KOPT-K1 (cell line): ENCODE measurements around the gene RECQL5.

ENCODE experiments used
- H3K27ac ChIP-seq: fragments of 200-600 bp; sonication (generic); 2 replicates; pipeline ENCODE4 v1.5.1; 2016; ENCODE audit warnings: antibody characterized with exemption, mild to moderate bottlenecking, low read depth, low read length; ENCODE audit not compliant: poor library complexity, severe bottlenecking
- H3K36me3 ChIP-seq: fragments of 200-600 bp; sonication (generic); 2 replicates; pipeline ENCODE4 v1.5.1; 2017; ENCODE audit warnings: antibody characterized with exemption, mild to moderate bottlenecking, low read length, moderate library complexity; ENCODE audit not compliant: insufficient read depth
- H3K9me3 ChIP-seq: fragments of 200-600 bp; sonication (generic); 2 replicates; pipeline ENCODE4 v1.5.1; 2017; ENCODE audit warnings: antibody characterized with exemption, low read length, mild to moderate bottlenecking; ENCODE audit not compliant: insufficient read depth, poor library complexity, severe bottlenecking

Gene RECQL5

DNA sequence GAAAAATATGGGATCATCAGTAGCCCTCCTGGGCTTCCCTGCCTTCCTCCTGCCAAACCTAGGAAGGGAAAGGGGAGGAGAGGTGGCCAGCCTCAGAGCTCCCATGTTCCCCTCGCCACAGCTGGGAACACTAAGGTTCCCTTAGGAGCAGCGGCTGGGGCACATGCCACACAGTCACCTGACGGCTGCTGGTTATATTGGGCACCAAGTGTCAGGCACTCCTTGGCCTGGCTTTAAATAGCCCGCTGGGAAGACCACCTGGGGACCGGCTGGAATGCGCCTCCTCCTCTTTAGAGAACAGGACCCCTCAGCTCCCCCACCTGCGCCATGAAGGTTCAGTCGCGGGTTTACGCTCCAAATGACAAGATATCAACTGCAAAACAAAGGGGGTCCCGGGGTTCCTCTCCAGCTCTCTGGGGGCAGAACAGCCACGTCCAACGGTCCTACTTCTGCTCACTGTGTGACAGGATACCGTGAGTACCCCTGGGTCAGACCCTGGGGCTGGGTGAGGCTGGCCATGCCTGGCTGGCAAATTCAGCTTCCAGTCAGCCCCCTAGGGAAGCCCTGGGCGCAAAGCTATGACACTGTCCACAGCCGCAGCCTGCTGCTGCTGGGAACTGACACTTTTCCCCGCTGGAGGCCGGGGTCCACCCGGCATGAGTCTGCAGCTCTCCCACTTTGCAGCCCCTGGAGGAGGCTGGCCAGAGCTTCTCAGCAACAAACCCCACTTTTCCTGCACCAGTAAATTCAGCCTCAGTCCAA is 30.4 kb downstream of the RECQL5 start:
- no peaks in the 10 kb centered on the region for H3K9me3 ChIP-seq
- no peak overlapping the region for H3K27ac ChIP-seq
- H3K36me3 ChIP-seq = peaks cover 6% of the 10 kb centered on the region; the same call in 1 of the 2 replicates

DNA sequence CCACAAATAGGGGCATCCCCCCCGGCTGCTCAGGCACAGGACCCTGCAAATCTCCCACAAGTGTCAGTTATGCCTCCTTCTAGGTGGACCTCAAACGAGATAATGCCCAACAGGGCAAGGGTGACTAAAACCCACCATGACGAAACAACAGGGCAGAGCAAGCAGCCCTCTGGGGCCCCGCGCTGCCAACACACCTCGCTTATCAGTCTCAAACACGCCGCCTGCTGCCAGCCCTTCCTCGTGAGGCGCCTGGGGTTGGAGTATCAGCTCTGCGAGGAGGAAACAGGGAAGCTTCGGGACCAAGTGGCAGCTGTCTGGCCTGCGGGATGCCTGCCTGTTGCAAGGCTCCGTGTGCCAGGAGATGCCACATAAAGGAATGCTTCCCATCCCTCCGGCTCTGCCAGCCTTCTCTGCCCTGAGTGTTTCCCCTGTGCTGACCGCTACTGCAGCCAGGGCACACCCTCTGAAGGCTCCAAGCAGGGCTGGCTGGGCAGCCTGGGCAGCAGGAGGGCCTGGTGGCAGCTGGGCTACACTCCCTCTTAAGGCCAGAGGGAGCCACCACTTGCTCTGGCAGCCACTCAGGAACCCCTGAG is 31.2 kb downstream of the RECQL5 start:
- Histone ChIP-seq H3K27ac (no peak overlapping the region), H3K36me3 (peaks cover 13% of the 10 kb centered on the region; the same call in 1 of the 2 replicates), H3K9me3 (no peaks in the 10 kb centered on the region)

DNA sequence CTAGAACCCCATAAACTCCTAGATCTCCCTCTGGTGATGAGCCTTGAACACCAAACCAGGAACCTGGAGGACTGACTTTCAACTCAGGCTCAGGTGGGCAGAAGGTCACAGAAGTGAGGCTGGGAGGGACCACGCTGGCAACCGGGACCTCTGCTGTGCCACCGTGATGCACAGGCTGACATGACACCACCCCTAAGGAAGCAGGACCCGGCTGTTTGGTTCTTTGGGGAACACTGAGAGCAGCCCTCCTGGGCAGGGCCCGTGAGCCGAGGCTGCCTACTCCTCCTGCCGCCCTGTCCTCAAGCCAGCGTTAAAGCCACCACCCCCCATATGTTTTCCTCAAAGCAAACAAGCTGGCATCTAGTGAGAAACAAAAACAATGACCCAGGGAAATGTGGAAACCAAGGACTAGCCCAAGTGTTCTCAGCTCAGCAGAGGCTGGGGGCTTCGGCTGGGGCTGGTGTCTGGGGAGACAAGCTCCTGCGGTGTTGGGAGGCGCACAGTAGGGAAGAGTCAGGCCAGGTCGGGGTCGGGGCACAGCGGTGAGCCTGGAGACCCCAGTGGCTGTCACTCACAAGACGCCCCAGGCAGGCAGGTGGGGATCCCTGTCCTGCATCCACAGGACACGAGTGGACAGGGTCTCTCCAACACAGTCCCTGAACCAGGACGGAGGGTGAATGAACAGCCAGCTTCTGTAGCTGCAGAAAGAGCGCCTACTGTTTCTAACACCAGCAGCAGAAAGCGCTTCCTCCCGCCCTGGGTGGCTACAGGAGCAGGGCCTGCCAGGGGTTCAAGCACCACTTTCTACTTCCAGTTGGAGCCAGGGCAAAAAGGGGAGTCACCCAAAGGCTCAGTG is 32.0 kb downstream of the RECQL5 start:
- H3K27ac ChIP-seq = no peak overlapping the region
- H3K36me3 ChIP-seq = peaks cover 20% of the 10 kb centered on the region; the same call in 1 of the 2 replicates
- H3K9me3 ChIP-seq = no peaks in the 10 kb centered on the region

DNA sequence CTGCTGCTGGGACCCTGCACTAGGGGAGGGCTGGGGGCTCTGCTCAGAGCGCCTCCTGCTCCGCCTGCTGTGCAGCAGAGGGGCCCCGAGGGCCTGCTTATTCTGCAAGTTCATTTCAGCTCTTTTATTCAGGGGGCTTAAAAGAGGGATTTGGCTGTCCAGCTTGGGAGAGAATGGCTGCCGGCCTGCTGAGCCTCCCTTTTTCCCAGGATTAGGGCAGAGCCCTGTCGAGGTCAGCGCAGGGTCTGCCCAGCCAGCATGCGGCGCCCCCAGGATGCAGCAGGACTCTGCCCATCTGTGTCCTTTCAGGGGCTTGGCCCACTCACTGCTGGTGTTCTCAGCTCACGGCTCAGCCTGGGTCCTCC is 32.6 kb downstream of the RECQL5 start:
- Histone ChIP-seq H3K36me3 (peaks cover 24% of the 10 kb centered on the region; the same call in 1 of the 2 replicates), H3K9me3 (no peaks in the 10 kb centered on the region), H3K27ac (no peak overlapping the region)

DNA sequence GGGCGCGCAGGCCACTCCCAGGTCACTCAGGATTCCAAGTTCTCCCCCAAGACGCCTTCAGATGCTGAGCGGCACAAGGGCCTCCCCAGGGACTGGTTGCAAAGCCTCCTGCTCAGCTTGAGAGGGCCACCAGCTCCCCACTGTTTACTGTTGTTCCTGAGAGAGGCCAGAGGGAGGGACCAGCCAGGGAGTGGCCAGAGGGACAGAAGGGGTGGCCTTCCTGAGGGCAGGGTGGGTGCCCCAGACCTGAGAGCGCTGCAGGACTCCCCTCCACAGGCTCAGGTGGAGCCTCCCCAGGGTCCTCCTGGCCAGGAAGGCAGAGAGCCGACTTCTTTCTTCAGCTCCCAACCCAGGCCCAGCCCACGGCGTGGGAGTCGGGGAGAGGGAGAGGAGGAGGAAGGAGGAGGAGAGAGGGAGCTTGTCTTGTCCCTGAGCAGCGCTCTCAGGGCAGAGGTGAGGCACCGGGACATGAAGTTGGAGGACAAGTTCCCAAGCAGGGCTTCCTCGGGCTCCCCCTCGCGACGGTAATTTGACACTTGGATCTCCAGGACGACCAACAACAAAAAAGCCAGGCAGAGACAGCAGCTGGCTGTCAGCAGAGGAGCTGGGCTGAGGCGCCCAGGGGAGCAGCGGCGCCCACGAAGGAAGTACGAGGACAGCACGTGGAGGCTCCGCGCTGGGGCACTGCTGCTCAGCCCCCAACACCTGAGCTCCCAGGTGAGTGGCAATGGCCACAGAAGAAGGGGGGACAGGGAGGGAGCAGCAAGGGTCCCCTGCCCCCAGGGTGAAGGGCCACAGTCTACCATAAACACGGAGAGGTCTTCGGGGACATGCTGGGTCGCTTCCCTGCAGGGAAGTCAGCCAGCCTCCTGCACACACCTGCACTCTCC is 33.2 kb downstream of the RECQL5 start:
- Histone ChIP-seq H3K27ac (no peak overlapping the region), H3K9me3 (no peaks in the 10 kb centered on the region), H3K36me3 (peaks cover 24% of the 10 kb centered on the region; the same call in 1 of the 2 replicates)

DNA sequence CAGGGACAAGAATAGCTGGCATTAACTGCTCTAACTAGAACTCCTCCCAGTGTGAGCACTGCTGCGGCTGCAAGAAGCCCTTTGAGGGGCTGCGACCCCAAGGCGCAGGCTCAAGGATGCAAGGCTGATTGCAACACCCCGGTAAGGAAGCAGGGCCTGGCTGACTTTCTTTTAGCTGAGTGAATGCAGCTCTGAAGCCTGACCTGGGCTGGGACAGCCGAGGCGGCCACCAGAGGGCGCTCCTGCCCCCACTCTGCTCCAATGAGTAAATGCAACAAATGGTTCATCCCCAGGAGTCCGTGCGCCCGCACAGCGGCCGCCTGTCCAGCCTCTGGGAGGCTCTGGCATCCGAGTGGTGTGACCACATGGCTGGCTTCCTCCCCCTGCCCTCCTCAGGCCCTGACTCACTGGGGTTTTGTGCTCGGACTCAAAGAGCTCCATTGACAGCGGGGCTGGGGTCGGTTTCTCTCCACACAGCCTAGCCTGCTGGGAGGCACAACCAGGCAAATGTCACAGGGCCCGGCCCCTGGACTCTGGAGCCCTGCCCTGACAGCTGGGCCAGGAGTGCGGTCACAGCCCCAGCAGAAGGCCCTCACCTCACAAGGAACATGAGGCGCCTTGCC is 34.0 kb downstream of the RECQL5 start, which contains the start of gene SMIM5:
Gene SMIM5, plus strand, starts transcription at position 572 of the 623 bp plus-strand sequence. CDS start 6,768 bp downstream, outside the sequence.
- Histone ChIP-seq H3K27ac (no peak within 1 kb of the TSS), H3K9me3 (no peaks in the 10 kb centered on the region), H3K36me3 (peaks cover 27% of the 10 kb centered on the region; the same call in 1 of the 2 replicates)

DNA sequence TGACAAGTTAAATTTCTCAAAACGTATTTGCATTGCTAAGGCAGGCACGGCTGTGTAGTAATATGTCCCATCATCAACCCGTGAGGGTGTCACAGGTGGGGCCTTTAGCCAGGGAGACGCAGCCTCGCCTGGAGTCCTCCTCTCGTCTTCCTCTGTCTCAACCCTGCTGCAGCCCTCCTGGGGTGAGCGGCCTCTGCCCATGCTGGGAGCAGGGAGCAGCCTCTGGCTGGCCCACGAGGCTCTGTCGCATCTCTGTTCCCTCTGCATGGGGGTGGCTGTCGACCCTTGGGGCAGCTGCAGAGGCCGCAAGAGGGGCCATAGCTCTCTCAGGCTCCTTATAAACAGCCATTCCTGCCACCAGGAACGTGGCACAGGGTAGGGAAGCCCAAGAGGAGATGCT is 34.5 kb downstream of the RECQL5 start:
- peaks cover 29% of the 10 kb centered on the region; the same call in 1 of the 2 replicates for H3K36me3 ChIP-seq
- no peak overlapping the region for H3K27ac ChIP-seq
- H3K9me3 ChIP-seq = no peaks in the 10 kb centered on the region

DNA sequence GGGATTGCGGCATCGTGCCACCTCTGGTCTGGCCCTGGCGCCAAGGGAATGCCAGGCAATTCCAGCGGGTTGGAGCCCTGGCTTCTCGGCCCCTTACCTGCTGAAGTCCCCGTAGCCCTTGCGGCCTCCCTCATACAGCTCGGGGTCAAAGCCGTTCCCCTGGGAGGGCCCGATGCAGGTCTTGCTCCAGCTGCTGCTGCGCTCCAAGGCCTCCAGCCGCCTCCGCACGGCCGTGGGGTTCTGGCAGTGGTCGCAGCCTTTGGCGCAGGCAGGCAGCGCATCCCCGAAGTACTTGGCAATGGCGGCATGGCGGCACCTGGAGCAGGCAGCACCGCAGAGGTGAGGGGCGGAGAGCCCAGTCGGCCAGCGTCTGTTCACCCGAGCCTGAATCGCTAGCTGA is 35.6 kb downstream of the RECQL5 start:
- H3K27ac ChIP-seq = no peak overlapping the region
- peaks cover 29% of the 10 kb centered on the region; the same call in 1 of the 2 replicates for H3K36me3 ChIP-seq
- no peaks in the 10 kb centered on the region for H3K9me3 ChIP-seq

DNA sequence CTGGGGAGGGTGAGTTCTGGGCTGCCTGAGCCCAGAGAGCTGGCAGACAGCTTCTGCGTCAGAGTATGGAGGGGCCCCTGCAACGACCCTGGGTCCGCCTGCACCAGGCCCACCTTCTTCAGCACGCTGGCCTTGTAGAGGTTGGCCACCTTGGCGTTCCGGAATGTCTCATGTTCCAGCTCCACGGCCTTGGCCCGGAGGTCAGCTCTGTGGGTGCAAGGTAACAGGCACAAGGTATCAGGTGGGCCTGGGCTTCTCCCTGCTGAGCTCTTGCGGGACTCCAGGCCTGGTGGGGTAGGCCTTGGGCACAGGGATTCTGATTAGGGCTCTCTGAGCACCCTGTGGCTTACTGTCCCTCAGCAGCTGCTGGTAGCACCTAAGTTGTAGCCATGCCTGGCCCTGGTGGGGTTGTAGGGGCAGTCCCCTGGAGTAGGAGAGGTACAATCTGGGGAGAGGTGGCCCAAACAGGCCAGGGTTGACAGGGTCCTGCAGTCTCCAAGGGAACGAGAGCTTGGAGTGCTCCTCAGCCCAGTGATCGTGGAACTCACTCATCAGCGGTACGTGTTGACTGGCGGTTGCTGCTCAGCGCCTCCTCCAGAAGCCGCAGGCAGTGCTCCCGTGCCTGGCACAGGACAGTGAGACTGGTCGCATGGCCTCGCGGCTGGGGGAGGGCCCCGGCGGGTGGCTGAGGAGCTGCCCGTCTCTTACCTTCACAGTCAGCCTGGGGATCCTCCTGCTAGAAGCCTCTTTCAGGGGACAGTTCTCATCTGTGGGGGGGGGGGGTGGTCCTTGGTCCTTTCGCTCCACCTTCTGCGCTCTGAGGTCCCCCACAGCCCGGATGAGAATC is 36.7 kb downstream of the RECQL5 start:
- Histone ChIP-seq H3K9me3 (no peaks in the 10 kb centered on the region), H3K27ac (no peak overlapping the region), H3K36me3 (peaks cover 29% of the 10 kb centered on the region; the same call in 1 of the 2 replicates)

DNA sequence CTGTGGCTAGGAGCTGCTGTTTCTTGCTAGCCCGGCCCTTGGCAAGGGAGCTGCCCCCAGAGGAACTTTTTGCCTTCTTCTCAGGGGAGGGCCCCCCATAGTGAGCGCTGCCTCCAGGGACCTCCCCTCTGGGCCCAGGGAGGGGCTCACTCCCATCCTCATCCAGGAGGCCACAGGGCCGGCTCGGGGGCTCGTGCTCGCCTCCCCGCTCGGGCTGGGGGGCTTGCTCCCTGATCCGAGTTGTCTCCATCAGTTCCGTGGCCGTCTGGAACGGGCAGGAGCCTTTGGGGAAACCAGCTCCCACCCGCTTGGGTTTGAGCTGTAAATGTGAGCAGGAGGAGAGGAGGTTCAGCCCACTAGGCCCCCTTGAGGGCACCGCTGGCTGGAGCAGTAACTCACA is 37.8 kb downstream of the RECQL5 start:
- no peak overlapping the region for H3K27ac ChIP-seq
- H3K9me3 ChIP-seq = no peaks in the 10 kb centered on the region
- H3K36me3 ChIP-seq = peaks cover 29% of the 10 kb centered on the region; the same call in 1 of the 2 replicates

DNA sequence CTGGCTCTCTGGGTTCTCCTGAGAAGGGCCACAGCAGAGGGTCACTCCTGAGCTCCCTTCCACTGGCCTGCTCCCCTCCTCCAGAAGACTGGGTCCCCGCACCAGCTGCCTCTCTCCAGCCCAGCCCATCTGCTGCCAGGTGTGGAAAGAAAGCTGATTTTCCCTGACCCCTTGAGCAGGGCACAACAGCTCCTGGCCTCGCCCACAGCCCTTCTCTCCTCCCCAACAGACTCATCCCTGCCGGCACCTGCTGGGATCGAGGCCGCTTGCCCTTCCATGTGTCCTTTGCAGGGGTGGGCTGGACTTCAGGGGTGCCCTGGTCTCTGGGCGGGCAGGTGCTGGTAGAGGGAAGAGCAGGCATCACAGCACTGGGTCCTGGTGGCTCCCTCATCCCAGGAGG is 38.5 kb downstream of the RECQL5 start:
- peaks cover 29% of the 10 kb centered on the region; the same call in 1 of the 2 replicates for H3K36me3 ChIP-seq
- H3K9me3 ChIP-seq = no peaks in the 10 kb centered on the region
- H3K27ac ChIP-seq = no peak overlapping the region

DNA sequence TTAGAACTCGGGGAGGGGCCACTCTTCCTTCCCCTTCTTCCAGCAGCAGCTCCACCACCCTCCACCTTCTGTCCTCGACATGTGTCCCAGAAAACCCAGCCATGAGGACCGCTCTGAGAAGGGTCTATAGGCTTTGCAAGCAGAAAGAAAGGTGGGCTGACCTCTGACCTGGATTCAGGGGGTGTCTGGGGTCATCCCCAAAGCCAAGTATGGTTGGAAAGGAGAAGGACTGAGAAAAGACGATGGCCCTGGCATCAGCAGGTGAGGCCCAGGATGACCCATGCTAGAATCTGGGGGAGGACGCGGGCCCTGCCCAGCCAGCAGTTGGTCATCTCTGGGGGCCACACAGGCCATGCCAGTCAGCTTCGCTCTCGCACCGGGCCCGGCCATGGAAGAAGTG is 39.9 kb downstream of the RECQL5 start:
- H3K27ac ChIP-seq = no peak overlapping the region
- H3K9me3 ChIP-seq = no peaks in the 10 kb centered on the region
- H3K36me3 ChIP-seq = peaks cover 29% of the 10 kb centered on the region; the same call in 1 of the 2 replicates

DNA sequence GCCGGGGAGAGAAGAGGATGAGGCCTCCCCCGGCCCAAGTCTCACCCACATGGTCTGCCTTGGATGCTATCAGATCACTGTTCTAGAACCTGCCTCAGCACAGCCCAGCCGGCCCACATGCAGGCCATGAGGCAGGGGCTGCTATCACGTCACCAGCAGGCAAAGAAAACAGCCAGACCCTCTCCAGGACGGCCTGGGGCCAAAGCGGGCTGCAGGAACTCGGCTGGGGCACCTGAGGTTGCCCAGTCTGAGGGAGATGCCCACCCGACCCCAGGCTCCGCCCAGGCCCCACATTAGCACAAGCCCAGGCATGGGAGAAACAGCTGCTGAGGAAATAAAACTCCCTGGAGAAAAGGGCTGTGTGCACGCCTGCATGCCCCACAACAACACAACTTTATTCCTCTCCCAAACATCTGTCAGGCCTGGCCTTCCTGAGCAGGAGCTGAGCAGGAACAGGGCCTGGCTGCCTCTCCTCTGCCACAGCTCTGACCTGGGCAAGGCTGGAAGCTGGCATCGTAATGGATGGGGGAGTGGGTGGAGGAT is 40.4 kb downstream of the RECQL5 start:
- Histone ChIP-seq H3K27ac (no peak overlapping the region), H3K36me3 (peaks cover 29% of the 10 kb centered on the region; the same call in 1 of the 2 replicates), H3K9me3 (no peaks in the 10 kb centered on the region)
